ENCODE data around the gene KIF20A. TPM values are rescaled to one million over a fixed set of nuclear protein-coding genes. Genes with fewer than 3 reads are reported as not detected.

KIF20A gene
- total RNA-seq, 2 experiments from 2014 or later = 70.1 to 72.0 TPM

DNA sequence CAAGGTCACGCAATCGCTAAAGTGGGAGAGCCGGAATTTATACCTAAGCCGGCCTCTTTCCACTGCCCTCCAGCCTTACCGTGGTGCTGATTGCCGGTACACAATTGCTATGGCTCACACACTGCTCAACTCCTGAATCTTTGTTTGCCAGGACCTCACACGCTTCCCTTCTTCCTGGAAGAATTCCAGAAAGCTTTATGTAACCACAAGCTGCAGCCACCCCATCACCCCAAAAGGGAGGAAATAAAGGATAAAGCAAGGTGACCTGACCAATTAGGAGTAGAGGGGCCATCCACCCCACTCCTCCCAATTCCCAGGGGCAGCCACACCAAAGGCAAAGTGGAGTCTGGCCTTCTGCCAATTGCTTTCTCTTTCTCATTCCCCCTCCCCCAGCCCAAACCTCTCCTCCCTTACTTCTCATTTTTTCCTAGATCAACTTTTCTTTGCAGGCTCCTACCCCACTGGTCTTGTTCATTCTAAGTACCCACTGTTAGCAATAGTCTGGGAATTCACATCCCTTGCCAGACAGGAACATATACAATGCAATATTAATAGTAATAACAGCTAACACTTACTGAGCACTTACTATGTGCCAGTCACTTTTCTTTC, 52.2 kb downstream of the KIF20A start:
- DNase-seq (no peak), ATAC-seq (no peak)
- CTCF ChIA-PET = interaction anchor here (0.9 kb wide), 2 partner anchors 8 to 23 kb away, joined by 3 to 5 read pairs; no protein-coding TSS in a partner anchor
- no peak overlapping the region for H3K27ac Mint-ChIP-seq
- no peak overlapping the region for H3K4me3 Mint-ChIP-seq
- no peaks in the 10 kb centered on the region for H3K36me3 Mint-ChIP-seq (ENCODE audit: low read depth)
- POLR2A ChIA-PET = no interaction called here
- no peaks in the 10 kb centered on the region for H3K4me1 Mint-ChIP-seq (ENCODE audit: low read depth)
- H3K27me3 Mint-ChIP-seq (ENCODE audit: low read depth) = peaks cover 7% of the 10 kb centered on the region
- peaks cover 3% of the 10 kb centered on the region for H3K9me3 Mint-ChIP-seq (ENCODE audit: insufficient read depth)

GRCh38 chr5:138233280-138233679, 54.4 kb downstream of the KIF20A start:
- ChIA-PET POLR2A (no interaction called here), CTCF (no interaction called here)
- H3K27ac Mint-ChIP-seq = no peak overlapping the region
- no peak for DNase-seq
- H3K27me3 Mint-ChIP-seq (ENCODE audit: low read depth) = peaks cover 5% of the 10 kb centered on the region
- no peaks in the 10 kb centered on the region for H3K4me1 Mint-ChIP-seq (ENCODE audit: low read depth)
- no peak overlapping the region for H3K4me3 Mint-ChIP-seq
- no peaks in the 10 kb centered on the region for H3K36me3 Mint-ChIP-seq (ENCODE audit: low read depth)
- no peaks in the 10 kb centered on the region for H3K9me3 Mint-ChIP-seq (ENCODE audit: insufficient read depth)
- no peak for ATAC-seq

GRCh38 chr5:138234651-138235050, 55.7 kb downstream of the KIF20A start:
- ATAC-seq (no peak), DNase-seq (no peak)
- Mint-ChIP-seq H3K4me1 (ENCODE audit: low read depth) (no peaks in the 10 kb centered on the region), H3K9me3 (ENCODE audit: insufficient read depth) (no peaks in the 10 kb centered on the region), H3K27ac (no peak overlapping the region), H3K4me3 (no peak overlapping the region), H3K36me3 (ENCODE audit: low read depth) (no peaks in the 10 kb centered on the region), H3K27me3 (ENCODE audit: low read depth) (peaks cover 8% of the 10 kb centered on the region)
- POLR2A ChIA-PET = no interaction called here
- CTCF ChIA-PET = interaction anchor here (0.8 kb wide), 1 partner anchor 11 kb away, joined by 5 read pairs; no protein-coding TSS in a partner anchor

Other genes with a start within 250 kb of the KIF20A start
- 10 to 100 TPM; 37.7 to 39.7 TPM for gene FAM13B, start 146.0 kb upstream of the KIF20A start, total RNA-seq
- gene WNT8A, start 95.1 kb upstream of the KIF20A start, total RNA-seq = not detected
- not detected for gene NME5, start 39.7 kb upstream of the KIF20A start, total RNA-seq
- 10 to 100 TPM; 72.3 to 76.3 TPM for gene BRD8, start 482 bp upstream of the KIF20A start, total RNA-seq
- 10 to 100 TPM; 34.1 to 36.6 TPM for gene CDC23, start 34.2 kb downstream of the KIF20A start, total RNA-seq
- under 1 TPM; 0.16 to 0.18 TPM for gene GFRA3, start 95.5 kb downstream of the KIF20A start, total RNA-seq
- 10 to 100 TPM; 15.0 to 18.3 TPM for gene CDC25C, start 152.7 kb downstream of the KIF20A start, total RNA-seq
- 10 to 100 TPM; 26.9 to 29.9 TPM for gene FAM53C, start 159.2 kb downstream of the KIF20A start, total RNA-seq
- gene KDM3B, start 173.6 kb downstream of the KIF20A start, total RNA-seq = 10 to 100 TPM; 53.1 to 55.0 TPM

Measured in activated CD8-positive, alpha-beta T cell treated with anti-CD3 and anti-CD28 coated beads, Interleukin-2, amount 10 ng/mL, durations not matched to agents 7 days and 5 days (primary cell).